ENCODE data around the gene HDGFL2.

DNA sequence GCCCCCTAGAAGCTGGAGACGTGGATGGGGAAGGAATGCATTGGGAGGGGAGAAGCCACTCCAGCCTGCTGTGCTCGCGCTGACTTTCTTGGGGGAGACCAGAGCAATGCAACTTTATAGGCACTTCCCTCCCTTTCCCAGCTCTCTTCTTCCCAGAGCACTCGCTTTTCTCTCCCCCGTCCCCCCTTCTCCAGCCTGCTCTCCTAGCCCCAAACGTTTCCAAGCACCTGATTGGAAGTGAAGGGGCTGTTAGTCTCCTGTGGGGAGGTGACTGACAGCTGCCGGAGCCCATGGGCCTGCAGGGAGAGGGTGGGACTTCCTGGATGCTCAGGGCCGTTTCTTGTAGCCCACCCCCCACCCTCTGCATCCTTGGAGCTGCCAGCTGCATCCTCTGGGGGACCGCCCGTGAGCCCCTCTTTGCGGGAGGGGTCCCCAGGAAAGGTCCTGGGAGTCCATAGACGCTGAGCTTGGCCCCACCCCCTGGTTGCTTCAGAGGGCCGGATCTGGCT, 2.5 kb downstream of the HDGFL2 start:
- TF ChIP-seq, protein P1, sequence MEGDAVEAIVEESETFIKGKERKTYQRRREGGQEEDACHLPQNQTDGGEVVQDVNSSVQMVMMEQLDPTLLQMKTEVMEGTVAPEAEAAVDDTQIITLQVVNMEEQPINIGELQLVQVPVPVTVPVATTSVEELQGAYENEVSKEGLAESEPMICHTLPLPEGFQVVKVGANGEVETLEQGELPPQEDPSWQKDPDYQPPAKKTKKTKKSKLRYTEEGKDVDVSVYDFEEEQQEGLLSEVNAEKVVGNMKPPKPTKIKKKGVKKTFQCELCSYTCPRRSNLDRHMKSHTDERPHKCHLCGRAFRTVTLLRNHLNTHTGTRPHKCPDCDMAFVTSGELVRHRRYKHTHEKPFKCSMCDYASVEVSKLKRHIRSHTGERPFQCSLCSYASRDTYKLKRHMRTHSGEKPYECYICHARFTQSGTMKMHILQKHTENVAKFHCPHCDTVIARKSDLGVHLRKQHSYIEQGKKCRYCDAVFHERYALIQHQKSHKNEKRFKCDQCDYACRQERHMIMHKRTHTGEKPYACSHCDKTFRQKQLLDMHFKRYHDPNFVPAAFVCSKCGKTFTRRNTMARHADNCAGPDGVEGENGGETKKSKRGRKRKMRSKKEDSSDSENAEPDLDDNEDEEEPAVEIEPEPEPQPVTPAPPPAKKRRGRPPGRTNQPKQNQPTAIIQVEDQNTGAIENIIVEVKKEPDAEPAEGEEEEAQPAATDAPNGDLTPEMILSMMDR (IDR thresholded peaks at IDR 0.05; ENCODE audit: low read depth, low read length, missing input control) = no peak
- no peak for TF ChIP-seq RAD21 (IDR thresholded peaks at IDR 0.05)
- TF ChIP-seq, protein P2, sequence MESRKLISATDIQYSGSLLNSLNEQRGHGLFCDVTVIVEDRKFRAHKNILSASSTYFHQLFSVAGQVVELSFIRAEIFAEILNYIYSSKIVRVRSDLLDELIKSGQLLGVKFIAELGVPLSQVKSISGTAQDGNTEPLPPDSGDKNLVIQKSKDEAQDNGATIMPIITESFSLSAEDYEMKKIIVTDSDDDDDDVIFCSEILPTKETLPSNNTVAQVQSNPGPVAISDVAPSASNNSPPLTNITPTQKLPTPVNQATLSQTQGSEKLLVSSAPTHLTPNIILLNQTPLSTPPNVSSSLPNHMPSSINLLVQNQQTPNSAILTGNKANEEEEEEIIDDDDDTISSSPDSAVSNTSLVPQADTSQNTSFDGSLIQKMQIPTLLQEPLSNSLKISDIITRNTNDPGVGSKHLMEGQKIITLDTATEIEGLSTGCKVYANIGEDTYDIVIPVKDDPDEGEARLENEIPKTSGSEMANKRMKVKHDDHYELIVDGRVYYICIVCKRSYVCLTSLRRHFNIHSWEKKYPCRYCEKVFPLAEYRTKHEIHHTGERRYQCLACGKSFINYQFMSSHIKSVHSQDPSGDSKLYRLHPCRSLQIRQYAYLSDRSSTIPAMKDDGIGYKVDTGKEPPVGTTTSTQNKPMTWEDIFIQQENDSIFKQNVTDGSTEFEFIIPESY (IDR thresholded peaks at IDR 0.05) = no peak
- TF ChIP-seq, protein P3, sequence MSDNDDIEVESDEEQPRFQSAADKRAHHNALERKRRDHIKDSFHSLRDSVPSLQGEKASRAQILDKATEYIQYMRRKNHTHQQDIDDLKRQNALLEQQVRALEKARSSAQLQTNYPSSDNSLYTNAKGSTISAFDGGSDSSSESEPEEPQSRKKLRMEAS (IDR thresholded peaks at IDR 0.05) = no peak
- TF ChIP-seq EGR1 (IDR thresholded peaks at IDR 0.05; ENCODE audit: low read depth in 2 of 2) = no peak
- TF ChIP-seq, protein P4, sequence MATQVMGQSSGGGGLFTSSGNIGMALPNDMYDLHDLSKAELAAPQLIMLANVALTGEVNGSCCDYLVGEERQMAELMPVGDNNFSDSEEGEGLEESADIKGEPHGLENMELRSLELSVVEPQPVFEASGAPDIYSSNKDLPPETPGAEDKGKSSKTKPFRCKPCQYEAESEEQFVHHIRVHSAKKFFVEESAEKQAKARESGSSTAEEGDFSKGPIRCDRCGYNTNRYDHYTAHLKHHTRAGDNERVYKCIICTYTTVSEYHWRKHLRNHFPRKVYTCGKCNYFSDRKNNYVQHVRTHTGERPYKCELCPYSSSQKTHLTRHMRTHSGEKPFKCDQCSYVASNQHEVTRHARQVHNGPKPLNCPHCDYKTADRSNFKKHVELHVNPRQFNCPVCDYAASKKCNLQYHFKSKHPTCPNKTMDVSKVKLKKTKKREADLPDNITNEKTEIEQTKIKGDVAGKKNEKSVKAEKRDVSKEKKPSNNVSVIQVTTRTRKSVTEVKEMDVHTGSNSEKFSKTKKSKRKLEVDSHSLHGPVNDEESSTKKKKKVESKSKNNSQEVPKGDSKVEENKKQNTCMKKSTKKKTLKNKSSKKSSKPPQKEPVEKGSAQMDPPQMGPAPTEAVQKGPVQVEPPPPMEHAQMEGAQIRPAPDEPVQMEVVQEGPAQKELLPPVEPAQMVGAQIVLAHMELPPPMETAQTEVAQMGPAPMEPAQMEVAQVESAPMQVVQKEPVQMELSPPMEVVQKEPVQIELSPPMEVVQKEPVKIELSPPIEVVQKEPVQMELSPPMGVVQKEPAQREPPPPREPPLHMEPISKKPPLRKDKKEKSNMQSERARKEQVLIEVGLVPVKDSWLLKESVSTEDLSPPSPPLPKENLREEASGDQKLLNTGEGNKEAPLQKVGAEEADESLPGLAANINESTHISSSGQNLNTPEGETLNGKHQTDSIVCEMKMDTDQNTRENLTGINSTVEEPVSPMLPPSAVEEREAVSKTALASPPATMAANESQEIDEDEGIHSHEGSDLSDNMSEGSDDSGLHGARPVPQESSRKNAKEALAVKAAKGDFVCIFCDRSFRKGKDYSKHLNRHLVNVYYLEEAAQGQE (IDR thresholded peaks at IDR 0.05) = no peak
- TF ChIP-seq HNF4A (conservative IDR thresholded peaks at IDR 0.05) = no peak

All from liver (tissue), 3 donors.